Endothelial cell of umbilical vein (primary cell): Measurements from ENCODE around the gene HSD17B11. TPM values are rescaled to one million over a fixed set of nuclear protein-coding genes. Genes with fewer than 3 reads are reported as not detected.
"Not testable (repeated sequence)": the region's sequence is repeated elsewhere in the genome, so short reads cannot be mapped to it uniquely, and the experiment has no call there.

Experiments
- BruUV-seq: library from RNA; stranded (reverse); fragments of 400-500 nt; replicated peaks from 2 replicates; lab custom pipeline; 2021; lab: Mats Ljungman, UMichigan
- CTCF ChIA-PET: fragments of 300-600, 350-600 bp; sonication (Branson Sonifier 250); formaldehyde crosslinking; loops from one replicate; lab custom pipeline; 2021; ENCODE audit warnings: antibody characterized with exemption, inconsistent platforms; lab: Charles Lee
- POLR2A ChIA-PET: fragments of 300-600, 350-600 bp; sonication (Branson Sonifier 250); formaldehyde crosslinking; loops from one replicate; lab custom pipeline; 2021; ENCODE audit warnings: antibody characterized with exemption, inconsistent platforms; lab: Charles Lee
- DNase-seq: peaks from one replicate; pipeline ENCODE4 v3.0.0-alpha.2; 2011; ENCODE audit warnings: low read depth, low spot score
- FAIRE-seq: peaks from 2 replicates; lab custom pipeline; 2011; peaks lifted over from hg19 to GRCh38; lab: Jason Lieb, UNC
- H2AFZ ChIP-seq: 2 replicates; pipeline ENCODE4 v1.6.0; 2012; ENCODE audit warnings: low read depth, low read length, control low read depth, inconsistent platforms
- H3K27ac ChIP-seq: 2 replicates; pipeline ENCODE4 v1.5.1; 2011; ENCODE audit warnings: low read depth, mild to moderate bottlenecking, control low read depth, low read length, moderate library complexity; ENCODE audit not compliant: insufficient read depth
- H3K27me3 ChIP-seq, 2 experiments: 2 replicates each; pipeline versions ENCODE4 v1.6.0 to v1.6.1; 2011; ENCODE audit warnings: low read length in 2 of 2, mixed read lengths in 1 of 2; ENCODE audit not compliant: control insufficient read depth in 2 of 2, insufficient read depth in 2 of 2
- H3K36me3 ChIP-seq, 2 experiments: 2 replicates in 1 of 2; 3 replicates in 1 of 2; pipeline ENCODE4 v1.5.1; 2011; ENCODE audit warnings: low read length in 2 of 2, mild to moderate bottlenecking in 1 of 2, moderate library complexity in 1 of 2; ENCODE audit not compliant: control insufficient read depth in 2 of 2, insufficient read depth in 2 of 2; ENCODE audit errors: extremely low read depth in 1 of 2
- H3K4me1 ChIP-seq: 3 replicates; pipeline ENCODE4 v1.5.1; 2011; ENCODE audit warnings: mild to moderate bottlenecking, low read length; ENCODE audit not compliant: control insufficient read depth, insufficient read depth; ENCODE audit errors: extremely low read depth
- H3K4me2 ChIP-seq: 2 replicates; pipeline ENCODE4 v1.6.1; 2011; ENCODE audit warnings: low read length, control low read depth, mixed read lengths; ENCODE audit not compliant: insufficient read depth
- H3K4me3 ChIP-seq, 3 experiments: fragments of 200-600 bp in 1 of 3; sonication (generic), shearing (Covaris generic) in 1 of 3; replicated peaks in 1 of 3; 2 replicates each; pipeline ENCODE4 v1.5.1; 2011 to 2016; ENCODE audit warnings: control low read depth in 3 of 3, low read length in 3 of 3, mild to moderate bottlenecking in 2 of 3, inconsistent platforms in 1 of 3, low read depth in 1 of 3, moderate library complexity in 1 of 3; ENCODE audit not compliant: insufficient read depth in 1 of 3
- H3K79me2 ChIP-seq: 2 replicates; pipeline ENCODE4 v1.6.0; 2012; ENCODE audit warnings: low read length, inconsistent platforms; ENCODE audit not compliant: control insufficient read depth, insufficient read depth
- H3K9ac ChIP-seq: replicated peaks from 2 replicates; pipeline ENCODE3; 2011; ENCODE audit warnings: low read length, control low read depth; ENCODE audit not compliant: insufficient read depth; ENCODE audit errors: extremely low read depth
- H3K9me1 ChIP-seq: replicated peaks from 3 replicates; pipeline ENCODE4 v1.6.0; 2011; ENCODE audit warnings: mild to moderate bottlenecking, low read length; ENCODE audit not compliant: control insufficient read depth, insufficient read depth; ENCODE audit errors: extremely low read depth
- H3K9me3 ChIP-seq: replicated peaks from 2 replicates; pipeline ENCODE4 v1.5.1; 2012; ENCODE audit warnings: low read length, inconsistent platforms; ENCODE audit not compliant: control insufficient read depth, insufficient read depth
- H4K20me1 ChIP-seq: replicated peaks from 2 replicates; pipeline ENCODE3; 2011; ENCODE audit warnings: mild to moderate bottlenecking, low read length; ENCODE audit not compliant: control insufficient read depth, insufficient read depth; ENCODE audit errors: extremely low read depth
- EZH2 ChIP-seq: IDR thresholded peaks from 2 replicates; pipeline ENCODE4 v1.6.1; 2012; ENCODE audit warnings: borderline replicate concordance, low read depth, mild to moderate bottlenecking, moderate library complexity, low read length, inconsistent platforms; ENCODE audit not compliant: severe bottlenecking
- FOS ChIP-seq: IDR thresholded peaks from 2 replicates; pipeline ENCODE4 v1.6.1; 2011; ENCODE audit warnings: mild to moderate bottlenecking, low read length, moderate library complexity, borderline replicate concordance; ENCODE audit not compliant: insufficient read depth
- JUN ChIP-seq: IDR thresholded peaks from 2 replicates; pipeline ENCODE4 v1.6.1; 2011; ENCODE audit warnings: borderline replicate concordance, low read depth; ENCODE audit not compliant: insufficient read length, insufficient read depth
- MAX ChIP-seq: IDR thresholded peaks from 2 replicates; pipeline ENCODE4 v1.6.1; 2011; ENCODE audit not compliant: insufficient read depth, insufficient read length
- MYC ChIP-seq: IDR thresholded peaks from one replicate; pipeline ENCODE4 v1.6.1; 2011; ENCODE audit warnings: mild to moderate bottlenecking, low read depth, low read length
- dilution Hi-C: fragments of 300-500 bp; cut with MboI; formaldehyde crosslinking; loops from one replicate; pipeline ENCODE4 v1.15.0; 2019; ENCODE audit warnings: low sequenced_read_pairs; ENCODE audit not compliant: extremely low pct_ligation_motif_present
- intact Hi-C: fragments of 100-400 bp; cut with micrococcal nuclease; formaldehyde crosslinking; loops from one replicate; pipeline ENCODE4 v1.10.0; 2022
- polyA plus RNA-seq, 4 experiments: library from polyadenylated mRNA; depleted of rRNA in 3 of 4; stranded (reverse) in 3 of 4; unstranded in 1 of 4; fragments of >200 nt; gene quantifications; 2 replicates each; pipeline versions ENCODE4 v1.2.1 to v1.2.3, GENCODE V29; 2011 to 2012; ENCODE audit warnings: missing spikeins in 1 of 4
- total RNA-seq: library from RNA; stranded (reverse); gene quantifications from 2 replicates; pipeline ENCODE4 v1.2.3, GENCODE V29; 2021

HSD17B11 gene
- total and polyA plus RNA-seq, 2 donors (not counting 3 experiments of a cell fraction or from before 2014, with no cell fraction given), result 10.7 to 21.1 TPM

- Histone ChIP-seq H3K4me3 (no peak overlapping the region), H4K20me1 (no peaks in the 10 kb centered on the region), H2AFZ (no peak overlapping the region), H3K27me3 (peaks cover 2 to 3% of the 10 kb centered on the region in 2 experiments), H3K36me3 (no peaks in the 10 kb centered on the region), H3K9ac (no peak overlapping the region), H3K9me3 (no peaks in the 10 kb centered on the region), H3K27ac (no peak overlapping the region), H3K9me1 (no peaks in the 10 kb centered on the region), H3K4me2 (no peak overlapping the region), H3K79me2 (no peaks in the 10 kb centered on the region), H3K4me1 (no peaks in the 10 kb centered on the region)
- dilution Hi-C loops, result no loop called here
- intact Hi-C loops, result no loop called here
- POLR2A ChIA-PET, result no interaction called here
- no peak for DNase-seq
- no TSS peak for BruUV-seq
- FAIRE-seq, result no peak
- CTCF ChIA-PET, result interaction anchor here (0.9 to 1.2 kb wide), 3 partner anchors 8 to 66 kb away, joined by 3 read pairs; partner anchors contain the start of gene HSD17B11
- no peak for TF ChIP-seq JUN
- TF ChIP-seq FOS, result no peak
- no peak for TF ChIP-seq MYC
- TF ChIP-seq MAX, result no peak
- TF ChIP-seq EZH2, result no peak
Measured at GRCh38 chr4:87399148-87399547, 8.2 kb upstream of the HSD17B11 start.

GRCh38 chr4:87395851-87396250, 4.9 kb upstream of the HSD17B11 start:
- DNase-seq, H3K4me2 ChIP-seq, intact Hi-C loops, FAIRE-seq, H3K9me3 ChIP-seq, H3K9me1 ChIP-seq, H3K4me3 ChIP-seq, POLR2A ChIA-PET, H3K36me3 ChIP-seq, H3K79me2 ChIP-seq, H2AFZ ChIP-seq, H3K4me1 ChIP-seq, H3K9ac ChIP-seq, H4K20me1 ChIP-seq, H3K27me3 ChIP-seq, dilution Hi-C loops, BruUV-seq, H3K27ac ChIP-seq, CTCF ChIA-PET: not testable (repeated sequence)

GRCh38 chr4:87395073-87395472, 4.1 kb upstream of the HSD17B11 start:
- H3K27ac ChIP-seq, H3K9ac ChIP-seq, H3K4me2 ChIP-seq, H3K36me3 ChIP-seq, BruUV-seq, H3K9me3 ChIP-seq, H4K20me1 ChIP-seq, H2AFZ ChIP-seq, dilution Hi-C loops, intact Hi-C loops, H3K4me3 ChIP-seq, H3K9me1 ChIP-seq, FAIRE-seq, H3K4me1 ChIP-seq, H3K27me3 ChIP-seq, POLR2A ChIA-PET, DNase-seq, H3K79me2 ChIP-seq: not testable (repeated sequence)
- CTCF ChIA-PET, result interaction anchor here (1.5 kb wide), 1 partner anchor 70 kb away, joined by 5 read pairs; no protein-coding TSS in a partner anchor
